Measurements from ENCODE around the gene PCDH19.
A peak's percentile ranks its signal among the peaks of the same experiment; 100 is the strongest.

PCDH19 gene

DNA sequence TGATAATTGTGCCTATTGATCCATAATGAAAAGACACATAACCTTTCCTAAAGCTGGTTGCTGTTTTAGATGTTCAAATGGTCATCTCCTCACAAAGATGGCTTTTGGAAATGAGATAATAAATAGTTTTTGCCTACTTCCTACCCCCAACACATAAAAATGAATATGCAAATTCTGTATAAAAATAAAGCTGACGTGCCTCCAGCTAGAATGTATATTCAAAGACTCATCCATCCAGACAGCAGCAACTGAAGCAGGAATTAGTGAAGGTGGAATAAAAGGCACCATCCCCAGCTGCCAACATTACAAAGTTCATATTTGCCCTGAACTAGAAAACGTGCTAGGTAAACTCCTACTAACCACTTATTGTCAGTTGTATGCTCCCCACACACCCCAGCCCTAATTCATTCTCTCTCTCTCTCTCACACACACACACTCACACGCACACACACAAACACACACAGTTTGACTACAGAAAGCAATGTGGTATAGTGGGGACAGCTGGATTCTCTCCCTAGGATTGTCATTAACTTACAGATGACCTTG, 53.6 kb downstream of the PCDH19 start:
- H3K36me3 ChIP-seq = no peaks in the 10 kb centered on the region
- H3K4me1 ChIP-seq = no peaks in the 10 kb centered on the region
- TF ChIP-seq, protein P1, sequence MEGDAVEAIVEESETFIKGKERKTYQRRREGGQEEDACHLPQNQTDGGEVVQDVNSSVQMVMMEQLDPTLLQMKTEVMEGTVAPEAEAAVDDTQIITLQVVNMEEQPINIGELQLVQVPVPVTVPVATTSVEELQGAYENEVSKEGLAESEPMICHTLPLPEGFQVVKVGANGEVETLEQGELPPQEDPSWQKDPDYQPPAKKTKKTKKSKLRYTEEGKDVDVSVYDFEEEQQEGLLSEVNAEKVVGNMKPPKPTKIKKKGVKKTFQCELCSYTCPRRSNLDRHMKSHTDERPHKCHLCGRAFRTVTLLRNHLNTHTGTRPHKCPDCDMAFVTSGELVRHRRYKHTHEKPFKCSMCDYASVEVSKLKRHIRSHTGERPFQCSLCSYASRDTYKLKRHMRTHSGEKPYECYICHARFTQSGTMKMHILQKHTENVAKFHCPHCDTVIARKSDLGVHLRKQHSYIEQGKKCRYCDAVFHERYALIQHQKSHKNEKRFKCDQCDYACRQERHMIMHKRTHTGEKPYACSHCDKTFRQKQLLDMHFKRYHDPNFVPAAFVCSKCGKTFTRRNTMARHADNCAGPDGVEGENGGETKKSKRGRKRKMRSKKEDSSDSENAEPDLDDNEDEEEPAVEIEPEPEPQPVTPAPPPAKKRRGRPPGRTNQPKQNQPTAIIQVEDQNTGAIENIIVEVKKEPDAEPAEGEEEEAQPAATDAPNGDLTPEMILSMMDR (IDR thresholded peaks at IDR 0.05; ENCODE audit: low read depth, low read length) = no peak
- DNase-seq = no peak
- no peaks in the 10 kb centered on the region for H3K9me3 ChIP-seq
- H3K4me3 ChIP-seq (ENCODE audit: low read depth, low read length) = no peak overlapping the region
- H3K27me3 ChIP-seq = no peaks in the 10 kb centered on the region

- H3K4me3 ChIP-seq (ENCODE audit: low read depth, low read length) = no peak overlapping the region
- no peaks in the 10 kb centered on the region for H3K27me3 ChIP-seq
Measured at GRCh38 chrX:100355680-100356079, 54.4 kb downstream of the PCDH19 start.

DNA sequence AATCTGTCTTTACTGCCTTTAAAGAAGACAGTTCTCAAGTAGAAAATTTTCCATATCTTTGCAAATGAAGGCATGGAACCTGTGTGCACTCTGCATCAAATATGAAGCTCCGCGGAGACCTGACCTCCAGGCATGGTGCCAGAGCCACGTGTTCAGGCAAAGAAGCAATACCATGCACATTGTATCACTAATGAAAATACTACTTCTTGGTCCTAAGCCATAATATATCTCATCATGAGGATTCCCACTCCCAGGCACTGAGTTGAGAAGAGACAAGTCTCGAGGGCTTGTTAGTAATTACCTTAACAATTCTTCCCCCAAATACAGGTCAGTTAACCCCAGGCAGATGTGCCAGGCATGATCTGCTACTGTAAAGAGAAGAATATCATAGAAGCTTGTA, 56.7 kb downstream of the PCDH19 start:
- Histone ChIP-seq H3K36me3 (no peaks in the 10 kb centered on the region), H3K4me3 (ENCODE audit: low read depth, low read length) (no peak overlapping the region), H3K27me3 (no peaks in the 10 kb centered on the region), H3K9me3 (no peaks in the 10 kb centered on the region), H3K4me1 (no peaks in the 10 kb centered on the region)
- TF ChIP-seq, protein P1 (IDR thresholded peaks at IDR 0.05; ENCODE audit: low read depth, low read length) = no peak
- DNase-seq = peak; percentile 38

More at GRCh38 chrX:100355680-100356079, 54.4 kb downstream of the PCDH19 start:
- TF ChIP-seq, protein P1 (IDR thresholded peaks at IDR 0.05; ENCODE audit: low read depth, low read length) = no peak
- DNase-seq = no peak
- H3K4me1 ChIP-seq = no peaks in the 10 kb centered on the region
- H3K36me3 ChIP-seq = no peaks in the 10 kb centered on the region
- no peaks in the 10 kb centered on the region for H3K9me3 ChIP-seq

- Histone ChIP-seq H3K36me3 (no peaks in the 10 kb centered on the region), H3K4me3 (ENCODE audit: low read depth, low read length) (no peak overlapping the region), H3K27me3 (no peaks in the 10 kb centered on the region), H3K9me3 (no peaks in the 10 kb centered on the region), H3K4me1 (no peaks in the 10 kb centered on the region)
- DNase-seq = no peak
- TF ChIP-seq, protein P1 (IDR thresholded peaks at IDR 0.05; ENCODE audit: low read depth, low read length) = no peak
Measured at GRCh38 chrX:100350704-100351489, 59.2 kb downstream of the PCDH19 start.

- Histone ChIP-seq H3K27me3 (no peaks in the 10 kb centered on the region), H3K36me3 (no peaks in the 10 kb centered on the region), H3K4me1 (no peaks in the 10 kb centered on the region), H3K4me3 (ENCODE audit: low read depth, low read length) (no peak overlapping the region), H3K9me3 (no peaks in the 10 kb centered on the region)
- DNase-seq = no peak
- TF ChIP-seq, protein P1 (IDR thresholded peaks at IDR 0.05; ENCODE audit: low read depth, low read length) = no peak
Measured at GRCh38 chrX:100349391-100349790, 60.7 kb downstream of the PCDH19 start.

DNA sequence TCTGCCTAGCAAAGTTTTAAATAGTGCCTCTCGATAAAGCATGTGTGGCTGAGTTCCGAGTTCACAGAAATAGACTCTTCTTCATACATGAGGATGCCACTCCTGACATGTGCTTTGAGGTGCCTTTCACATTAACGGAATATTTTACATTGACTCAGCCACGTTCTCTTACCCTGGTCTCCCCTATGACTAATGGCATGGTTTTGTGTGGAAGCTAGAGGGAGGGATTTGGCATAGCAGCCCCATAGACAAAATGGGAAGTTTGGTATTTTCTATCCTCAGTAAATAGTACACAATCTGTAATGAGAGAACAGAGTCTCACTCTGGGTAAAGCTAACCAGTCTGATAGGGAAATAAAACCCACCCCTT, 68.9 kb downstream of the PCDH19 start:
- Histone ChIP-seq H3K9me3 (no peaks in the 10 kb centered on the region), H3K27me3 (no peaks in the 10 kb centered on the region), H3K36me3 (no peaks in the 10 kb centered on the region), H3K4me1 (no peaks in the 10 kb centered on the region), H3K4me3 (ENCODE audit: low read depth, low read length) (no peak overlapping the region)
- TF ChIP-seq, protein P1 (IDR thresholded peaks at IDR 0.05; ENCODE audit: low read depth, low read length) = no peak
- no peak for DNase-seq
